ENCODE results near the gene NCF2. TPM values are rescaled to one million over a fixed set of nuclear protein-coding genes. Genes with fewer than 3 reads are reported as not detected.

NCF2 gene
- total and polyA plus RNA-seq, 4 donors, result 38.7 to 193 (median 74.3) TPM

- TF ChIP-seq, protein P1, sequence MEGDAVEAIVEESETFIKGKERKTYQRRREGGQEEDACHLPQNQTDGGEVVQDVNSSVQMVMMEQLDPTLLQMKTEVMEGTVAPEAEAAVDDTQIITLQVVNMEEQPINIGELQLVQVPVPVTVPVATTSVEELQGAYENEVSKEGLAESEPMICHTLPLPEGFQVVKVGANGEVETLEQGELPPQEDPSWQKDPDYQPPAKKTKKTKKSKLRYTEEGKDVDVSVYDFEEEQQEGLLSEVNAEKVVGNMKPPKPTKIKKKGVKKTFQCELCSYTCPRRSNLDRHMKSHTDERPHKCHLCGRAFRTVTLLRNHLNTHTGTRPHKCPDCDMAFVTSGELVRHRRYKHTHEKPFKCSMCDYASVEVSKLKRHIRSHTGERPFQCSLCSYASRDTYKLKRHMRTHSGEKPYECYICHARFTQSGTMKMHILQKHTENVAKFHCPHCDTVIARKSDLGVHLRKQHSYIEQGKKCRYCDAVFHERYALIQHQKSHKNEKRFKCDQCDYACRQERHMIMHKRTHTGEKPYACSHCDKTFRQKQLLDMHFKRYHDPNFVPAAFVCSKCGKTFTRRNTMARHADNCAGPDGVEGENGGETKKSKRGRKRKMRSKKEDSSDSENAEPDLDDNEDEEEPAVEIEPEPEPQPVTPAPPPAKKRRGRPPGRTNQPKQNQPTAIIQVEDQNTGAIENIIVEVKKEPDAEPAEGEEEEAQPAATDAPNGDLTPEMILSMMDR (IDR thresholded peaks at IDR 0.05; ENCODE audit: control extremely low read depth, extremely low read depth), result no peak
- DNase-seq, result no peak
- Histone ChIP-seq H3K36me3 (ENCODE audit: control insufficient read depth in 4 of 4, insufficient read depth in 4 of 4, low read length in 4 of 4) (no peaks in the 10 kb centered on the region), H3K4me3 (peak overlapping the region; percentile 65), H3K27me3 (ENCODE audit: control insufficient read depth in 3 of 3, insufficient read depth in 3 of 3, low read length in 2 of 3) (peaks cover 0 to 4% (median 4%) of the 10 kb centered on the region in 3 donors), H3K27ac (ENCODE audit: low read depth in 1 of 2, low read length in 1 of 2) (peak overlapping the region; percentile 68 to 71), H3K4me1 (ENCODE audit: control insufficient read depth in 5 of 5, insufficient read depth in 5 of 5, low read length in 5 of 5) (peaks cover 0 to 32% (median 4%) of the 10 kb centered on the region in 5 donors), H3K9me3 (ENCODE audit: control insufficient read depth in 4 of 4, insufficient read depth in 3 of 4, low read length in 3 of 4) (no peaks in the 10 kb centered on the region), H3K9ac (ENCODE audit: insufficient read depth in 1 of 2, low read length in 2 of 2) (peak overlapping the region in 1 of 2 donors; percentile 50)
- ATAC-seq (ENCODE audit: insufficient read depth, low FRiP score), result no peak
- 5% methylated on average over 15 of the region's 15 CpGs for WGBS, 2 donors
These were observed 46.0 kb upstream of the NCF2 start for GRCh38 chr1:183636334-183636682.

DNA sequence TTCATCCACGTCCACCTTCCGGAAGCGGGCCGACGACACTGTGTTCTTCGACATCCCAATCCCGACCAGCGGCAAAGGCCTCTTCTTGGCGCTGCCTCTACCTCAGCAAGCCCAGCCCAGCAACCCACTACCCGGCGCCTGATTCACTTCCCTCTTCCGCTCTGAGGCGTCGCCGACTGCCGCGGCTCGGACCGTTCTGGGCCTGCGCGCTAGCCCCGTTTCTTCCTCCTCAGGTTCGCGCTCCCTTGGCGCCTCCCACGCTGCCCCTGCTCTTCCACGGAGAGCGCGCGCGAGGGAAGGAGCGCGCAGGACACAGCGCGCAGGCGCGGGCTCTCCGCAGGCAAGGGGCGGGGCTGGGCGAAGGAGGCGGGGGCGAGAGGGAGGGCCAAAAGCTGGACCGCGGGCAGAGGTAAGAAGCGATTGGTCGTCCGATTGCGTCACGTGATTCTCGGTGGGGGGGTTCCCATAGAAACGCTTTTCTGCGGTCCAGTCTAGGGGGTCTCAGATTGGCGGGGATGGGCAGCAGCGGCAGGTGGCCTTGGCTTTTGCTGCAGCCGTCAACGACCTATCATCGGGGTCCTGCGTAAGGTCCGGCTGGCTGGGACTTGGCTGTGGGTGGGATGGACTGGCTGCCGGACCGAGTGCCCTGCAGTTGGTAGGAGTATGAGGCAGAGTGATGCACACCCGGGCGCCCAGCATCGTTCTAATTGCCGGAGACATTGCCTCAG, 45.5 kb upstream of the NCF2 start, which contains the start of gene ARPC5:
TSS of gene ARPC5 (minus strand) at position 178 of the 728 bp plus-strand sequence. CDS start at position 54, 124 bp downstream.
- peak; percentile 98 to 99 (median 98) for DNase-seq
- TF ChIP-seq, protein P1 (IDR thresholded peaks at IDR 0.05; ENCODE audit: control extremely low read depth, extremely low read depth), result no peak
- no peaks in the 10 kb centered on the region for H3K9me3 ChIP-seq (ENCODE audit: control insufficient read depth in 4 of 4, insufficient read depth in 3 of 4, low read length in 3 of 4)
- H3K4me3 ChIP-seq, result peak within 1 kb of the TSS; percentile 95
- peak; percentile 96 for ATAC-seq (ENCODE audit: insufficient read depth, low FRiP score)
- 0% methylated on average over 64 to 65 of the region's 65 CpGs for WGBS, 2 donors
- peak within 1 kb of the TSS; percentile 88 to 99 for H3K27ac ChIP-seq (ENCODE audit: low read depth in 1 of 2, low read length in 1 of 2)
- H3K27me3 ChIP-seq (ENCODE audit: control insufficient read depth in 3 of 3, insufficient read depth in 3 of 3, low read length in 2 of 3), result peaks cover 0 to 4% (median 3%) of the 10 kb centered on the region in 3 donors
- peaks cover 1 to 32% (median 5%) of the 10 kb centered on the region in 5 donors for H3K4me1 ChIP-seq (ENCODE audit: control insufficient read depth in 5 of 5, insufficient read depth in 5 of 5, low read length in 5 of 5)
- peak within 1 kb of the TSS in 1 of 2 donors; percentile 70 for H3K9ac ChIP-seq (ENCODE audit: insufficient read depth in 1 of 2, low read length in 2 of 2)
- H3K36me3 ChIP-seq (ENCODE audit: control insufficient read depth in 4 of 4, insufficient read depth in 4 of 4, low read length in 4 of 4), result peaks cover 0 to 2% (median under 1%) of the 10 kb centered on the region in 4 donors

GRCh38 chr1:183635099-183635605, 44.9 kb upstream of the NCF2 start:
- peak in 1 of 3 donors; percentile 49 for DNase-seq
- peak overlapping the region; percentile 95 for H3K4me3 ChIP-seq
- no peaks in the 10 kb centered on the region for H3K9me3 ChIP-seq (ENCODE audit: control insufficient read depth in 4 of 4, insufficient read depth in 3 of 4, low read length in 3 of 4)
- H3K27ac ChIP-seq (ENCODE audit: low read depth in 1 of 2, low read length in 1 of 2), result peak overlapping the region; percentile 88 to 99
- WGBS, 2 donors, result 0 to 1% methylated on average over 37 to 42 of the region's 42 CpGs
- TF ChIP-seq, protein P1 (IDR thresholded peaks at IDR 0.05; ENCODE audit: control extremely low read depth, extremely low read depth), result no peak
- peak; percentile 38 for ATAC-seq (ENCODE audit: insufficient read depth, low FRiP score)
- peaks cover 0 to 4% (median 3%) of the 10 kb centered on the region in 3 donors for H3K27me3 ChIP-seq (ENCODE audit: control insufficient read depth in 3 of 3, insufficient read depth in 3 of 3, low read length in 2 of 3)
- peaks cover 1 to 32% (median 10%) of the 10 kb centered on the region in 5 donors for H3K4me1 ChIP-seq (ENCODE audit: control insufficient read depth in 5 of 5, insufficient read depth in 5 of 5, low read length in 5 of 5)
- H3K36me3 ChIP-seq (ENCODE audit: control insufficient read depth in 4 of 4, insufficient read depth in 4 of 4, low read length in 4 of 4), result peaks cover 0 to 6% (median 1%) of the 10 kb centered on the region in 4 donors
- H3K9ac ChIP-seq (ENCODE audit: insufficient read depth in 1 of 2, low read length in 2 of 2), result peak overlapping the region in 1 of 2 donors; percentile 70
